HUES64 (cell line): ENCODE measurements around the gene DDX11. TPM values are rescaled to one million over a fixed set of nuclear protein-coding genes. Genes with fewer than 3 reads are reported as not detected.
"Not testable (repeated sequence)": the region's sequence is repeated elsewhere in the genome, so short reads cannot be mapped to it uniquely, and the experiment has no call there.

Experiments used
- H3K27ac ChIP-seq: 2 replicates; pipeline ENCODE4 v1.7.0; 2013; ENCODE audit warnings: low read depth, low read length, inconsistent platforms
- H3K27me3 ChIP-seq: 2 replicates; pipeline ENCODE4 v1.6.1; 2013; ENCODE audit warnings: mild to moderate bottlenecking, low read length; ENCODE audit not compliant: insufficient read depth
- H3K36me3 ChIP-seq: 2 replicates; pipeline ENCODE4 v1.6.1; 2013; ENCODE audit warnings: mild to moderate bottlenecking, low read length; ENCODE audit not compliant: insufficient read depth
- H3K4me1 ChIP-seq: 2 replicates; pipeline ENCODE4 v1.6.1; 2013; ENCODE audit warnings: mild to moderate bottlenecking, low read length, moderate library complexity; ENCODE audit not compliant: insufficient read depth
- H3K4me3 ChIP-seq: 2 replicates; pipeline ENCODE4 v1.5.1; 2013; ENCODE audit warnings: mild to moderate bottlenecking, low read length, moderate library complexity
- H3K9ac ChIP-seq: 2 replicates; pipeline ENCODE4 v1.6.1; 2013; ENCODE audit warnings: mild to moderate bottlenecking, low read depth, low read length
- H3K9me3 ChIP-seq: 2 replicates; pipeline ENCODE4 v1.6.1; 2013; ENCODE audit warnings: low read depth, low read length; ENCODE audit not compliant: insufficient read depth
- WGBS: fragments of 150-250, 120-280 bp; methylation state at CpG from one replicate; pipeline ENCODE4 v1.1.7; 2013; ENCODE audit warnings: missing lambda C conversion rate; 5-methylcytosine and 5-hydroxymethylcytosine counted together
- polyA plus RNA-seq, 2 experiments: library from polyadenylated mRNA; stranded (reverse); fragments of 50-300 nt; gene quantifications; one replicate each; pipeline ENCODE4 v1.2.3, GENCODE V29; 2013

The DDX11 gene
- polyA plus RNA-seq (2013, experiment 1 of 2): 53.9 TPM
- 52.3 TPM for polyA plus RNA-seq (2013, experiment 2 of 2)

- H3K27me3 ChIP-seq, H3K36me3 ChIP-seq, H3K9me3 ChIP-seq, H3K4me1 ChIP-seq: not testable (repeated sequence)
- Histone ChIP-seq H3K27ac (peak within 1 kb of the TSS; percentile 90), H3K9ac (peak within 1 kb of the TSS; percentile 94), H3K4me3 (peak within 1 kb of the TSS; percentile 85)
- WGBS: under 1% methylated on average over 58 of the region's 58 CpGs
These were observed at the start of gene DDX11 for GRCh38 chr12:31073527-31074332. Gene DDX11 (plus strand): TSS chr12:31073860. CDS start chr12:31078394, 4,534 bp downstream.

- Histone ChIP-seq H3K9me3 (peaks cover 12% of the 10 kb centered on the region; the same call in 1 of the 2 replicates), H3K9ac (no peak overlapping the region), H3K36me3 (no peaks in the 10 kb centered on the region), H3K27ac (no peak overlapping the region), H3K27me3 (no peaks in the 10 kb centered on the region), H3K4me1 (peaks cover 4% of the 10 kb centered on the region; the same call in 1 of the 2 replicates), H3K4me3 (no peak overlapping the region)
- 90% methylated on average over 7 of the region's 7 CpGs for WGBS
These were observed 47.5 kb upstream of the DDX11 start for GRCh38 chr12:31026202-31026601.

GRCh38 chr12:31027006-31027405, 46.7 kb upstream of the DDX11 start:
- H3K4me3 ChIP-seq, H3K4me1 ChIP-seq, H3K9ac ChIP-seq, H3K27me3 ChIP-seq, H3K27ac ChIP-seq, H3K36me3 ChIP-seq, H3K9me3 ChIP-seq: not testable (repeated sequence)
- 79% methylated on average over 5 of the region's 5 CpGs for whole genome bisulfite sequencing

GRCh38 chr12:31029468-31029867, 44.2 kb upstream of the DDX11 start:
- Histone ChIP-seq H3K36me3 (no peaks in the 10 kb centered on the region), H3K9me3 (peaks cover 8% of the 10 kb centered on the region; the same call in 1 of the 2 replicates), H3K4me3 (no peak overlapping the region), H3K27ac (no peak overlapping the region), H3K9ac (no peak overlapping the region), H3K4me1 (peaks cover 4% of the 10 kb centered on the region; the same call in 1 of the 2 replicates), H3K27me3 (no peaks in the 10 kb centered on the region)
- 72% methylated on average over 11 of the region's 11 CpGs for WGBS

- WGBS: 89% methylated on average over 5 of the region's 6 CpGs
- Histone ChIP-seq H3K27me3 (no peaks in the 10 kb centered on the region), H3K4me3 (no peak overlapping the region), H3K4me1 (peaks cover 4% of the 10 kb centered on the region; the same call in 1 of the 2 replicates), H3K27ac (no peak overlapping the region), H3K36me3 (no peaks in the 10 kb centered on the region), H3K9me3 (peaks cover 8% of the 10 kb centered on the region; the same call in 1 of the 2 replicates), H3K9ac (no peak overlapping the region)
These were observed 43.6 kb upstream of the DDX11 start for GRCh38 chr12:31029916-31030562.

- WGBS: 95% methylated on average over 4 of the region's 4 CpGs
- Histone ChIP-seq H3K4me3 (no peak overlapping the region), H3K9me3 (peaks cover 6% of the 10 kb centered on the region; the same call in 1 of the 2 replicates), H3K36me3 (no peaks in the 10 kb centered on the region), H3K27me3 (no peaks in the 10 kb centered on the region), H3K4me1 (peaks cover 4% of the 10 kb centered on the region; the same call in 1 of the 2 replicates), H3K27ac (no peak overlapping the region), H3K9ac (no peak overlapping the region)
These were observed 41.7 kb upstream of the DDX11 start for GRCh38 chr12:31031951-31032335.

GRCh38 chr12:31033146-31033545, 40.5 kb upstream of the DDX11 start:
- H3K27ac ChIP-seq: no peak overlapping the region
- H3K4me1 ChIP-seq: peaks cover 4% of the 10 kb centered on the region; the same call in 1 of the 2 replicates
- whole genome bisulfite sequencing: 84% methylated on average over 3 of the region's 3 CpGs
- H3K27me3 ChIP-seq: no peaks in the 10 kb centered on the region
- no peaks in the 10 kb centered on the region for H3K36me3 ChIP-seq
- H3K9me3 ChIP-seq: no peaks in the 10 kb centered on the region
- H3K9ac ChIP-seq: no peak overlapping the region
- no peak overlapping the region for H3K4me3 ChIP-seq

- Histone ChIP-seq H3K9me3 (no peaks in the 10 kb centered on the region), H3K4me3 (no peak overlapping the region), H3K36me3 (no peaks in the 10 kb centered on the region), H3K27ac (no peak overlapping the region), H3K4me1 (peaks cover 4% of the 10 kb centered on the region; the same call in 1 of the 2 replicates), H3K27me3 (no peaks in the 10 kb centered on the region), H3K9ac (no peak overlapping the region)
- 88% methylated on average over 6 of the region's 6 CpGs for WGBS
These were observed 40.0 kb upstream of the DDX11 start for GRCh38 chr12:31033681-31034080.

GRCh38 chr12:31034372-31034771, 39.3 kb upstream of the DDX11 start:
- Histone ChIP-seq H3K36me3 (no peaks in the 10 kb centered on the region), H3K4me1 (peaks cover 3% of the 10 kb centered on the region; the same call in 1 of the 2 replicates), H3K4me3 (no peak overlapping the region), H3K9me3 (no peaks in the 10 kb centered on the region), H3K9ac (no peak overlapping the region), H3K27ac (no peak overlapping the region), H3K27me3 (no peaks in the 10 kb centered on the region)
- 90% methylated on average over 3 of the region's 3 CpGs for WGBS

- no peaks in the 10 kb centered on the region for H3K9me3 ChIP-seq
- H3K27ac ChIP-seq: no peak overlapping the region
- no peaks in the 10 kb centered on the region for H3K36me3 ChIP-seq
- H3K4me1 ChIP-seq: no peaks in the 10 kb centered on the region
- H3K4me3 ChIP-seq: no peak overlapping the region
- H3K27me3 ChIP-seq: no peaks in the 10 kb centered on the region
- no peak overlapping the region for H3K9ac ChIP-seq
- WGBS: 95% methylated on average over 4 of the region's 4 CpGs
These were observed 38.4 kb upstream of the DDX11 start for GRCh38 chr12:31035226-31035625.

- WGBS: 88% methylated on average over 2 of the region's 4 CpGs
- Histone ChIP-seq H3K4me3 (no peak overlapping the region), H3K9me3 (no peaks in the 10 kb centered on the region), H3K36me3 (no peaks in the 10 kb centered on the region), H3K9ac (no peak overlapping the region), H3K4me1 (no peaks in the 10 kb centered on the region), H3K27ac (no peak overlapping the region), H3K27me3 (no peaks in the 10 kb centered on the region)
These were observed 37.5 kb upstream of the DDX11 start for GRCh38 chr12:31035967-31036665.
